ENCODE measurements around the gene RXRB.

Gene RXRB

DNA sequence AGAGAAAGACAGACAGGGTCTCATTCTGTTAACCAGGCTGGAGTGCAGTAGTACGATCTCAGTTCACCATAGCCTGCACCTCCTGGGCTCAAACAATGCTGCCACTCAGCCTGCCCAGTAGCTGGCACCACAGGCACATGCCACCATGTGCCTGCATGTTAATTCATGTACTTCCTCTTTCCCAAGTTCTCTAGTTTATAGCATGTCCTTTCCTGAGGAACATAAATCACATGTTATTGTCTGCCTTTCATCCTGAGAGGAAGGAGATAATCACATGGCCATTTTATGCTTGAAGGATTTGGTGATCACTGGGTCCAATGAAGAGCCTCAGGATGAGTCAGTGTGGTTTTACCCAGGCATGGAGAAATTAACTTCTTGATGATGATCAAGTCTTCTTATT, 56.1 kb downstream of the RXRB start:
- Histone ChIP-seq H3K9ac (no peak overlapping the region), H3K4me3 (ENCODE audit: low read depth, low read length) (no peak overlapping the region), H3K4me2 (ENCODE audit: low read length) (no peak overlapping the region), H3K79me2 (no peaks in the 10 kb centered on the region), H3K27ac (no peak overlapping the region), H2AFZ (no peak overlapping the region), H3K36me3 (ENCODE audit: control insufficient read depth, insufficient read depth, low read length) (no peaks in the 10 kb centered on the region), H3K27me3 (ENCODE audit: control insufficient read depth, insufficient read depth, low read length) (no peaks in the 10 kb centered on the region), H3K4me1 (no peaks in the 10 kb centered on the region), H3K9me3 (ENCODE audit: control insufficient read depth, low read length) (no peaks in the 10 kb centered on the region)
- TF ChIP-seq, protein P1, sequence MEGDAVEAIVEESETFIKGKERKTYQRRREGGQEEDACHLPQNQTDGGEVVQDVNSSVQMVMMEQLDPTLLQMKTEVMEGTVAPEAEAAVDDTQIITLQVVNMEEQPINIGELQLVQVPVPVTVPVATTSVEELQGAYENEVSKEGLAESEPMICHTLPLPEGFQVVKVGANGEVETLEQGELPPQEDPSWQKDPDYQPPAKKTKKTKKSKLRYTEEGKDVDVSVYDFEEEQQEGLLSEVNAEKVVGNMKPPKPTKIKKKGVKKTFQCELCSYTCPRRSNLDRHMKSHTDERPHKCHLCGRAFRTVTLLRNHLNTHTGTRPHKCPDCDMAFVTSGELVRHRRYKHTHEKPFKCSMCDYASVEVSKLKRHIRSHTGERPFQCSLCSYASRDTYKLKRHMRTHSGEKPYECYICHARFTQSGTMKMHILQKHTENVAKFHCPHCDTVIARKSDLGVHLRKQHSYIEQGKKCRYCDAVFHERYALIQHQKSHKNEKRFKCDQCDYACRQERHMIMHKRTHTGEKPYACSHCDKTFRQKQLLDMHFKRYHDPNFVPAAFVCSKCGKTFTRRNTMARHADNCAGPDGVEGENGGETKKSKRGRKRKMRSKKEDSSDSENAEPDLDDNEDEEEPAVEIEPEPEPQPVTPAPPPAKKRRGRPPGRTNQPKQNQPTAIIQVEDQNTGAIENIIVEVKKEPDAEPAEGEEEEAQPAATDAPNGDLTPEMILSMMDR (IDR thresholded peaks at IDR 0.05): no peak

Data from parathyroid adenoma (tissue), 2 donors.